Endothelial cell (in vitro differentiated cells): ENCODE results near the gene STIL. TPM values are rescaled to one million over a fixed set of nuclear protein-coding genes. Genes with fewer than 3 reads are reported as not detected.

ENCODE experiments used
- DNase-seq: peaks from one replicate; pipeline ENCODE4 v3.0.0; 2021; ENCODE audit warnings: low spot score
- H3K27ac Mint-ChIP-seq: one replicate; pipeline ENCODE4 v1.8.0; 2021; ENCODE audit warnings: mixed read lengths, inconsistent platforms; ENCODE audit not compliant: unreplicated experiment
- H3K27me3 Mint-ChIP-seq: one replicate; pipeline ENCODE4 v1.8.0; 2021; ENCODE audit warnings: mild to moderate bottlenecking, moderate library complexity, mixed read lengths, inconsistent platforms; ENCODE audit not compliant: unreplicated experiment
- H3K36me3 Mint-ChIP-seq: one replicate; pipeline ENCODE4 v1.8.0; 2021; ENCODE audit warnings: mild to moderate bottlenecking, low read depth, mixed read lengths, inconsistent platforms; ENCODE audit not compliant: unreplicated experiment
- H3K4me1 Mint-ChIP-seq: one replicate; pipeline ENCODE4 v1.8.0; 2021; ENCODE audit warnings: mild to moderate bottlenecking, mixed read lengths, inconsistent platforms; ENCODE audit not compliant: unreplicated experiment
- H3K4me3 Mint-ChIP-seq: one replicate; pipeline ENCODE4 v1.8.0; 2021; ENCODE audit warnings: mild to moderate bottlenecking, mixed read lengths, inconsistent platforms; ENCODE audit not compliant: unreplicated experiment
- H3K9me3 Mint-ChIP-seq: one replicate; pipeline ENCODE4 v1.8.0; 2021; ENCODE audit warnings: mixed read lengths, inconsistent platforms; ENCODE audit not compliant: unreplicated experiment
- total RNA-seq: library from RNA; stranded (reverse); fragmentation: NEBNext Ultra II Directional; extraction: Animal tissue kit (Norgen Biotek cat#: 25700); gene quantifications from one replicate; pipeline ENCODE4 v1.2.1, GENCODE V29; 2021; ENCODE audit not compliant: unreplicated experiment
- TF ChIP-seq, protein P1 (sequence below): fragments of 200-600 bp; sonication (generic); IDR thresholded peaks from one replicate; pipeline ENCODE4 v1.5.0; 2021; ENCODE audit warnings: antibody characterized with exemption; ENCODE audit not compliant: unreplicated experiment

STIL gene
- total RNA-seq, 1 donor from 2014 or later, result 12.1 TPM

DNA sequence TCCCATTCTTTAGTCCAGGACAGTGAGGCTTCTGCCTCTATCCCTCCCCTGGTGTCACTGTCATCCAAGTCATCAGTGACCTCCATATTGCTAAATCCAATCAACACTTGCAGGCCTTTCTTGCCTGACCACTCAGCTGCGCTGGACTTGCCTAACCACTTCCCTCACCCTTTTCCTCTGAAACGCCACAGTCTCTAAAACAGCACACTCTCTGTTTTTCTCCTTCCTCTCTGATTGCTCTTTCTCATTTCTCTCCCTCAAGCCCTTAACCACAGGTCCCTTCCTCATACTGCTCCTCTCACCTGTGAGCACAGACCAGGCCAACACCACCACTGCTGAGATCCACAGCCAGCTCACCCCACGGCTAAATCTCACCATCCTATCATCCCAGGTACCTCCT, 99.4 kb downstream of the STIL start:
- TF ChIP-seq, protein P1, sequence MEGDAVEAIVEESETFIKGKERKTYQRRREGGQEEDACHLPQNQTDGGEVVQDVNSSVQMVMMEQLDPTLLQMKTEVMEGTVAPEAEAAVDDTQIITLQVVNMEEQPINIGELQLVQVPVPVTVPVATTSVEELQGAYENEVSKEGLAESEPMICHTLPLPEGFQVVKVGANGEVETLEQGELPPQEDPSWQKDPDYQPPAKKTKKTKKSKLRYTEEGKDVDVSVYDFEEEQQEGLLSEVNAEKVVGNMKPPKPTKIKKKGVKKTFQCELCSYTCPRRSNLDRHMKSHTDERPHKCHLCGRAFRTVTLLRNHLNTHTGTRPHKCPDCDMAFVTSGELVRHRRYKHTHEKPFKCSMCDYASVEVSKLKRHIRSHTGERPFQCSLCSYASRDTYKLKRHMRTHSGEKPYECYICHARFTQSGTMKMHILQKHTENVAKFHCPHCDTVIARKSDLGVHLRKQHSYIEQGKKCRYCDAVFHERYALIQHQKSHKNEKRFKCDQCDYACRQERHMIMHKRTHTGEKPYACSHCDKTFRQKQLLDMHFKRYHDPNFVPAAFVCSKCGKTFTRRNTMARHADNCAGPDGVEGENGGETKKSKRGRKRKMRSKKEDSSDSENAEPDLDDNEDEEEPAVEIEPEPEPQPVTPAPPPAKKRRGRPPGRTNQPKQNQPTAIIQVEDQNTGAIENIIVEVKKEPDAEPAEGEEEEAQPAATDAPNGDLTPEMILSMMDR, result no peak
- Mint-ChIP-seq H3K27ac (no peak overlapping the region), H3K27me3 (peaks cover 11% of the 10 kb centered on the region), H3K4me1 (peaks cover 46% of the 10 kb centered on the region), H3K4me3 (no peak overlapping the region), H3K9me3 (no peaks in the 10 kb centered on the region), H3K36me3 (peaks cover 39% of the 10 kb centered on the region)
- DNase-seq, result no peak

DNA sequence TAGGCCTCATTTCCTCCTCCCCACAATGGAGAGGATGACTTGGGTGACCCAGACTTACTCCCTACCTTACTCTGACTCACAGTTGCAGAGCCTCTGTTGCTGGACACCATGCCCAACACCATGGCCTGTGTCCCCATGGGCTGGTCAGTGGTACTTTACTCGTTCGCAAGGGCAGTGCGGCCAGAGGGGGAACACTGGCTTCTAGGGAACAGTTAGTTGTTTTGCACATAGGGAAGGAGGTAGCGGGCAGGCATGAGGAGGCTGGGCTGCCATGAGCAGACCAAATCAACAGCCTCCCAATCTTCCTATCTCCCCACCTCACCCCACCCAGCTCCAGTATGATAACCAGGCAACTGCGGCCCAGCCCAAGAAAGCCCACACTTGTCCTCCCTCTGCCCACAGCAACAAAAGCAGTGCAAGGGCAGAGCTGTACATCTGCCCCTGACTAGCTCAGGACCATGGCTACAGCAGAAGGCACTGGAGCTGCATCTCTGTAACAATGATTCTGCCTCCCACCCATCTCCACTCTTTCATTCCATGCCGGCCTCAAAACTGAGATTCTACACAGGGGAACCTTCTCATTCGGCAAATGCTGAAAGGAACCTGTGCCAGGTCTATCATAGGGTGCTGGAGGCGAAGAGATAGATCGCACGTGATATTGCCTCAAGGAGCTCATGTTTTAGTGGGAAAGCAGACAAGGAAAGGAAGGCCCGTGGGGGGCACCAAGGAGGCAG, 100.5 kb downstream of the STIL start:
- H3K4me1 Mint-ChIP-seq, result peaks cover 47% of the 10 kb centered on the region
- no peak for DNase-seq
- TF ChIP-seq, protein P1, result no peak
- peaks cover 32% of the 10 kb centered on the region for H3K36me3 Mint-ChIP-seq
- H3K27me3 Mint-ChIP-seq, result peaks cover 15% of the 10 kb centered on the region
- H3K9me3 Mint-ChIP-seq, result no peaks in the 10 kb centered on the region
- H3K4me3 Mint-ChIP-seq, result no peak overlapping the region
- no peak overlapping the region for H3K27ac Mint-ChIP-seq

DNA sequence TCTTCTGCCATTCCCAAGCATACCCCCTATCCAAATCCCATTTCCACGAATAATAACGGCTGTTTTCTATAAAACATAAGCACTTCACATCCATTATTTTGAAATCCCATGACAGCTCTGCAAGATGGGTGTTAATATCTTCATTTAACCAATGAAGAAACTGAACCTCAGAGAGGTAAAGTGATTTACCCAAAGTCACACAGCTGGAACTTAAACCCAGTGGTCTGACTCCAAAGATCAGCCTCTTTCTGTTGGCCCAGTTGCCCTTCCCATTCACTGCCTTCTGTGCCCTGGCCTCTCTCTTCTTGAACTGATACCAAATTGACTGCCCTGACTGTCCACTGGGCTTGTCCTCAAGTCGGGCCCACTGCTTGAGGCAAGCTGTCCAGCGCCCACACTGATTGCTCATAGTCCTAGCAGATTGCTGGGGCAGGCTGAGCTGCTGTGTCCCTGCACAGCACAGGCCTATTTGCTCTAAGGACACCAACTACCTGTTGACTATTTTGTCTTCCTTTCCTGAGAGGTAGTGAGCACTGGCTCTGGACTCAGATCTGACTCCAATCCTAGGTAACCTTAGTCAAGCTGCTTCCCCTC, 101.2 kb downstream of the STIL start:
- Mint-ChIP-seq H3K4me1 (peaks cover 46% of the 10 kb centered on the region), H3K27me3 (peaks cover 15% of the 10 kb centered on the region), H3K4me3 (no peak overlapping the region), H3K36me3 (peaks cover 30% of the 10 kb centered on the region), H3K27ac (no peak overlapping the region), H3K9me3 (no peaks in the 10 kb centered on the region)
- no peak for DNase-seq
- TF ChIP-seq, protein P1, result no peak

DNA sequence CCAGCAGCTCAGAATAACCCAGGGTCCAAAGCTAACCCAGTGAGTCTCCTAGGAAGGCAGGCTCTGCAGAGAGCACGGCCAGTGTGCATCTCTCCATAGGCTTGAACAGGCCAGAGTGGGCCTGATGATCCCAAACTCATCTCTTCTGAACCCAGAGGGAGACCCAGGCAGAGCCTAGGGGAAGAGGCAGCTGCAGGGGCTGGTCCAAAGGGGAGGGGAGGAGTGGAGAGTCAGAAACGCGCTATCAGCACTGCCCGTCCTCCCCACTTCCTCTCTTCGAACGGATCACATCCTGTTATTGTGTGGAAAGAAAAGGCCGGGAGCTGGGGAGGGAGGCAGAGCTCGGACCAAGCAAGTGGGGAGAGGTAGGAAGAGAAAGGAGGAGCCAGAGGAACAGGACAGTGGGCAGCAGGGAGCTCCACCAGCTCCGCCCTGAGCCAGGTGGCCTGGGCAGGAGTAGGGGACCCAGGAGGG, 102.1 kb downstream of the STIL start:
- no peak overlapping the region for H3K4me3 Mint-ChIP-seq
- H3K9me3 Mint-ChIP-seq, result no peaks in the 10 kb centered on the region
- peak; percentile 75 for DNase-seq
- TF ChIP-seq, protein P1, result no peak
- H3K36me3 Mint-ChIP-seq, result peaks cover 22% of the 10 kb centered on the region
- peak overlapping the region; percentile 96 for H3K27ac Mint-ChIP-seq
- H3K4me1 Mint-ChIP-seq, result peaks cover 41% of the 10 kb centered on the region
- peaks cover 15% of the 10 kb centered on the region for H3K27me3 Mint-ChIP-seq

DNA sequence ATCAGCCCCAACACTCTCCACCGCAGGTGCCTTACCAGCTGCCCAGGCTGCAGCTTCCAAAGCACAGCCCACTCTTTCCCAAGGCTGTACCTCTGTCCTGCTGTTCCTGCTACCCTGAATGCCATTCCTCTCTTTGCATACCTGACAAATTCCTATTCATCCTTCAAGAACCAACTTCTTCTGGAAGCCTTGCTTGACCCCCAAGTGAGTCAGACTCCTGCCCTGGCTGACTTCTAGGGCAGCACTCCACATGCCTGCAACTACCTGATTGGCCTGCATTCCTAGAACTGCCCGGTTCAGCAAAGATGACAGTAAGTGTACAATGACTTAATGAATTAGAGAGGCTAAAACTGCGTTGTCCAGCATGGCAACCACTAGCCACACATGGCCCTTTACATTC, 103.3 kb downstream of the STIL start:
- Mint-ChIP-seq H3K9me3 (no peaks in the 10 kb centered on the region), H3K4me3 (peak overlapping the region; percentile 80), H3K36me3 (peaks cover 15% of the 10 kb centered on the region), H3K4me1 (peaks cover 33% of the 10 kb centered on the region), H3K27ac (peak overlapping the region; percentile 62), H3K27me3 (peaks cover 16% of the 10 kb centered on the region)
- no peak for DNase-seq
- TF ChIP-seq, protein P1, result no peak
